COR-L47 (cell line): ENCODE measurements around the gene ACSF3.

Experiments
- DNase-seq: peaks from one replicate; lab custom pipeline; 2025; lab: John Stamatoyannopoulos, UW

The ACSF3 gene

DNA sequence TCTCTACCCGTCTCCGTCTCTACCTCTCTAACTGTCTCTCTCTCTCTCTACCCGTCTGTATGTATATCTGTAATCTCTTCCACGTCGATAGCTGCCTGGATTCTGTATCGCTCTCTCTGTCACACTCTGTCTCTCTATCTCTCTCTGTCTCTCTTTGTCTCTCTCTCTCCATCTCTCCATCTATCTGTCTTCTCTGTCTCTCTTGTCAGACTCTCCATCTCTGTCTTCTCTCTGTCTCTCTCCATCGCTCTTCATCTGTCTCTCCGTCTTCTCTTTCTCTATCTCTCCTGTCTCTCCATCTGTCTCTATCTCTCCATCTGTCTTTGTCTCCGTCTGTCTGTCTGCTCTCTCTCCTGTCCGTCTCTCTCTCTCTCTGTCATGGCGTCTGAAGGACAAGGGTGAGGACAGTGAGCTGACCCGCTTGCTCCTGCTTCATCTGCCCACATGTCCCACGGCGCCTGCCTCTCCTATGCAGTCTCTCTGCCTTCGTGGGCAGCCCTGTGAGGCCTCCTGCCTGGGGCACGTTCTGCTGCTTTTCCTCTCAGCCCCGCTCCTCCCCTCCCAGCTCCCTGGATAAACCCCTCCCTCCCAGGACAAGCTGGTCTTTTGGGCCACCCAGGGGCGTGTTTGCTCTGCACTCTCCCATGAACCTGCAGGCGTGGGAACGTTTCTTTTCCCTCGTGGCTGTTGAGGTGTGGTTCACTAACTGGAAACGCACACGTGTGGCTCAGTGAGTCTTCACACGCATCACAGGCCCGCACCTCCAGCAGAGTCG is 18.9 kb downstream of the ACSF3 start:
- no peak for DNase-seq

DNA sequence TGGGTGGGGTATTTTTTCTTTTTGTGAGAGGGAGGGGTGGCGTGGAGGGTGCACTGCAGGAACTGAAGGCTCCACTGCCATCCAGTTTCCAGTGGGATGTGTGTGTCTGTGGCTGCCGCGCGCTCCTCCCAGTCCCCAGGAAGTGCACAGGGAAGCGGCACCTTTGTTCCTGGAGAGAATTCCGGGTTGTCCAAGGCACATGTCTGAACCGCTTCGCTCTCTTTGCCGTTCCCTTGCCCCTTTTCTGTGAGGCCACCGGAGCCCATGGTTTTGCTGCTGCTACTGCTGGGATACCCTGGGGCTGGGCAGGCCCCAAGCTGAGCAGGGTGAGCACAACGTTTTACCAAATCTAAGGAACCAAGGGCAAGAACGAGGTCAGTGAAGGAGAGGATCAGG is 19.5 kb downstream of the ACSF3 start:
- no peak for DNase-seq

DNA sequence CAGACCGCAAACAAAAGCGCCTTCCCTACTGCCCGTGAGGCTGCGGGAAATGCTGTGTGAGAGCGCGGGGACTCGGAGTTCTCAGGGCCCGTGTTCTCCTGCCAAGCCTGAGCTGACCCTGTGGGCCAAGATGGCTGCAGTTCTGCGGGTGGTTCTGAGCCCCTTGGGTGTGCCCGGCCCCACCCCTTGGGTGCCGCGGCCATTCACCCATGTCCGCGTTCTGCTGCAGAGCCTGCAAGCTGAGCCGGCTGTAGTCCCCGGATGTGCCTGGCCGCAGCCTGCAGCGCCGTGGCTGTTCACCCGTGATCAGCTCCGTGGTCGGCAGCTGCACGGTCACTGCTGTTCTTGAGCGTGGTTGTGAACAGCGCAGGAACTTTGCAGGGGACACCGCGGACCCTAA is 20.0 kb downstream of the ACSF3 start:
- no peak for DNase-seq

DNA sequence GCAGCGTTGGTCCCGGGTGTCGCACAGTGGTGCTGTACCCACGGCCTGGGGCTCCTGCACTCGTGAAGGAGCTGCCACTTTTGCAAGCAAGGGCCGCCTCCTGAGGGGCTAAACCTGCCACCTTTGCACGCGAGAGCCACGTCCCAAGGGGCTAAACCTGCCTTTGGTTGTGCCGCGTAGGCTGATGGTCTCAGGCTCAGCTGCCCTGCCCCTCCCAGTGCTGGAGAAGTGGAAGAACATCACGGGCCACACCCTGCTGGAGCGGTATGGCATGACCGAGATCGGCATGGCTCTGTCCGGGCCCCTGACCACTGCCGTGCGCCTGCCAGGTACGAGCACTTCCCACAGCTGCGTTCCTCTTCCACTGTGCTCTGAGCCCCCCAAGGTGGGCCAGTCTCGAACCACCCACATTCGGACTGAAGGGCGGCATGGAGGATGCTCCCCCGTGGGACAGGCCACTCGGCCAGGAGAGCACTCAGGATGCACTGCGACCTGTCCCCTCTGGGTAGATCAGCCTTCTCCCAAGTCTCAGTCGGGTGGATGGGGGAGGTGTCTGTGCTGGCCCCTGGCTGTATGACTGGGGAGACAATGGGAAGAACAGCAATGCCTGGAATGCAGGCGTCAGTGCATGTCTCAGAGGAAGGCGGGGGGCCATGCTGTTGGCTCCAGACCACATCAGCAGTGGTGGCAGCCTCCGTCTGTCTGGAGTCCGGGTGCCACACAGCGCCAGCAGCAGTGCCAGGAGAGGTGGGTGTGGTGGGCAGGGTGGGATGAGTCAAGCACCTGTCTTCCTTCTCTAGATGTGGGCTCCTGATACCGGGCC is 20.7 kb downstream of the ACSF3 start:
- DNase-seq, result no peak

DNA sequence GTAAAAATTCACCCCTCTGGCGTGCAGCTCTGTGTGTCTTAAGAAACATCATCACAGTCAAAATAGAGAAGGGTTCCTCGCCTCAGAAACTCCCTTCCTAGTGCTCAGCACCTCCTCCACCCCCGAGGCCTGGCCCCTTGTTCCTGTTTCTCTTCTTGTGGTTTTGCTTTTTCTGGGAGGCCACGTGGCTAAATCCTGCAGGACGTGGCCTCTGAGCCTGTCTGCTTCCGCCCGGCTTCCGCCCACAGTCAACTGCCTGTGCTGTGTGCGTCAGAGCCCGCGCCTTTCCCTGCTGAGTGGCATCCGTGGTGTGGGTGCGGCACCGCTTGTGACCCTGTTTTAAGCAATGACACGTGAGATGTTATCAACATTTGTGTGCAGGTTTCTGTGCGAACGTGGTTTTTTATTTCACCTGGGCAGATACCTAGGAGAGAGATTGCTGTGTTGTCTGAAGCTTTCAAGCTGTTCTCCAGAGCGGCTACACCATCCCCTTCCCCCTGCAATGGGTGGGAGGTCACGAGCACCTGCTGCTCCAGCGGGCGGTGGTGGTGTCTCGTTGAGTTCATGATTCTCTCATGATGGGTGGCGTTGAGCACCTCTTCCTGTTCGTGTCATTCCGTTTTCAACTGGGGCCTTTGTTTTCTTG is 21.7 kb downstream of the ACSF3 start:
- no peak for DNase-seq

DNA sequence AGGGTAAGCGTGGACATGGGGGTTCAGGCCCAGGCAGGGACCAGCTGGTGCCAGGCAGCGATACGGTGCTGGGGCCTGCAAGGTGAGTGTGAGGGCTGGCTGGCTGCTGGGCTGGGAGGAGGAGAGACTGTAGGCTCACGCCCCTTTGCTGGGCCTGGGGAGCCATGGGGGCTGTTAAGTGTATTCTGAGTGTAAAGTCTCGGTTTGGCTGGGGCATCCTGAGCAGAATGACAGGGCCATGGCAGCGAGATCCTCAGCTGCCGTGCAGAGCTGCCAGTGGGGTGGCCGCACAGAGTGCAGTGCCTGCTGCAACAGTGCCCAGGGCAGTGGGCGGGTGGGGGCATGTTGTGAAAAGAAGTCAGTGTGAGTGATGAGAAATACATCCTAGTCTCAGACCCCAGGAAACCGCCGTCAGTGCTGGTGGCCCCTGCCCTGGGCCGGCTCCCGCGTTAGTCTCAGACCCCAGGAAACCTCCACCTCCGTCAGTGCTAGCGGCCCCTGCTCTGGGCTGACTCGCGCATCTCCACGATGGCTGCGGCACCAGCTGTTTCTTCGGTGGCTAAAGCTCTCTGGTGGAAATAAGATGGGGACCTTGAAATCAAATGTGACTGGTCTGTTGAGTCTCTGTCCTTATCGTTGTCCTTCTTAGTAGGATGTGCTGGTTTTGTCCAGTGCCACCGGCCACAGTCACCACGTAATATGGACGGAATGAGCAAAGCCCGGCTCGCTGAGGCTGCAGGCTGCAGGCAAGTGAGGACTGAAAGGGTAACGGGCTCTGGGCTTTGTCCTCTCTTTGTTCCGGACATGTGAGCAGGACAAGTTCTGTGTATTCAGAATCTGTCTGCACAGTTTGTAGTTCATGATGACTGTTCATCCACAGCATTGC is 22.9 kb downstream of the ACSF3 start:
- DNase-seq, result no peak

DNA sequence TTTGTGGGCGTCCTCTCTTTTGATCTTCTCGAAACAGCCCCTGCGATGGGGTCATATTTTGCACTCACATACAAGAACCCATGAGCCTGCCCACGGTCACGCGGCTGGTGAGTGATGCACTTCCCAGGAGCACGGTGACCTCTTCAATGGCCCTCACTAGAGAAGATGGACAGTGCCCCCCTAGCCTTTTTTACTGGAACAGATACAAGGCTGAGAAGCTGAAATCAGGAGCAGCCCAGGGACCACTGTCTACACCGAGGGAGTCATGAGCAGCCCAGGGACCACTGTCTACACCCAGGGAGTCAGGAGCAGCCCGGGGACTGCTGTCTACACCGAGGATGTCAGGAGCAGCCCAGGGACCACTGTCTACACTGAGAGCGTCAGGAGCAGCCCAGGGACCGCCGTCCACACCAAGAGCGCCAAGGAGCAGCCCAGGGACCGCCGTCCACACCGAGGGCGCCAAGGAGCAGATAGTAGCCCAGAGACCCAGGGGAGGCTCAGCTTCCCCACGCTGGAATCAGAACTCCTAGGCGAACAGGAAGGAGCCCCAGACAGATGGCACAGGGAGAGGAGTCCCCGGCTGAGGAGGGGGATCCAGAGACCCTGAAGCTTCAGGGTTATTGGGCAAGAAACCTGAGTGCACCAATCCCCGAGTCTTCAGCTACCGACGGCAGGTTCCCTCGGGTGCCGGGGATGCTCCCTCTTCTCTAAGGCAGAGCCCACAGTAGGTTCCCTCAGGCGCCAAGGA is 23.7 kb downstream of the ACSF3 start:
- no peak for DNase-seq

DNA sequence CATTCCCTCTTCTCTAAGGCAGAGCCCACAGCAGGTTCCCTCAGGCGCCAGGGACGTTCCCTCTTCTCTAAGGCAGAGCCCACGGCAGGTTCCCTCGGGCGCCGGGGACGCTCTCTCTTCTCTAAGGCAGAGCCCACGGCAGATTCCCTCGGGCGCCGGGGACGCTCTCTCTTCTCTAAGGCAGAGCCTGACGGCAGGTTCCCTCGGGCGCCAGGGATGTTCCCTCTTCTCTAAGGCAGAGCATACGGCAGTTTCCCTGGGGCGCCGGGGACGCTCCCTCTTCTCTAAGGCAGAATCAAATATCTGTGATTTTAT is 24.3 kb downstream of the ACSF3 start:
- DNase-seq, result no peak

DNA sequence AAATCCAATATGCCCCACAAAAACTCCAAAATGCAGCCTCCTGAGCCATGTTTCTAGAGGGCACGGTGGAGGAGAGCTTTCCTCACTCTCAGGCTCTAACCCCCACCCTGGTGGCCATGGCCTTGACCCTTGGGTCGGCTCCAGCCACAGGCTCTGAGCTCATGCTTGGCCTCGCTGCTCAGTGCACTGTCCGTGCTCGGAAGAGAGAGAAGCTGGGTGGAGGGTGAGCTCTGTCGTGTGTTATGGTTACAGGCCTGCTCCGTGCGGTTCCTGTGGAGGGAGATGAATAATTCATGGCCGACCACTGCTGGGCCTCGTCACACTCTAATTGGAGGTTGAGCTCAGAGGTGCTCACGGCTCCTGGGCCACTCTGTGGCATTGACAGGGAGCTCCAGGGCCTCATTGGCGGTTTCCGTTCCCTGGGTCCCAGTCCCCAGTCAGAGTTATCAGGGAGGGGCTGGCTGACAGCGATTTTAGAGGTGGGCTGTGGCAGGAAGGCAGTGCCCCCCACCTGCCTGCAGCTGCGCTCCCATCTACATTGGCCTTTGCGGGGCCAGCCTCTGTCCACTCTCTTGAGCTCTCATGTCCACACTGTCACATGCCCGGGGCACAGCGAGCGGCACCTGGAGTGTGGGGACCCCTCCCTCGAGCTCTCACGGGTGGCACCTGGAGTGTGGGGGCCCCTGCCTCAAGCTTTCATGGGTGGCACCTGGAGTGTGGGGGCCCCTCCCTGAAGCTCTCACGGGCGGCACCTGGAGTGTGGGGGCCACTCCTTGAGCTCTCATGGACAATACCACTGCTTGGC is 24.9 kb downstream of the ACSF3 start:
- DNase-seq, result no peak

DNA sequence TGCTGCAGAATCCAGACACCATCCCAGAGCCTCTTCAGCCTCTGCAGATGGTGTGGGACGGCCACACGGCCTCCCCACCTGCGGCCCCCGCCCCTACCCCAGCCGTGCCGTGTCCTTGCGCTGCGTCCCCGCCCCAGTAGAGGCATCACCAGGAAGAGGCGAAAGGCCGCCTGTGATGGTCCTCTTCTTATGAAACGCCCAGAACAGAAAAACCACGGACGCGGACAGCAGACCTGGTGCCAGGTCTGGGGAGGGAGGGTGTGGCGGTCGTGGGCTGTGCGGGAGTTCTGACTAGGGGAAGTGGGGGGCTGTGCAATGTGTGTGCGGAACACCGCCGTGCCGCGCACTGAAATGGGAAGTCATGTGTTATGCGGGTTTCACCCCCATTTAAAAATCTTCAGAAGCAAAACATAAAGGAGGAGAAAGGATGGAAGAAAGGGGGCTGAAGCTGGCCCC is 25.5 kb downstream of the ACSF3 start:
- DNase-seq, result no peak

DNA sequence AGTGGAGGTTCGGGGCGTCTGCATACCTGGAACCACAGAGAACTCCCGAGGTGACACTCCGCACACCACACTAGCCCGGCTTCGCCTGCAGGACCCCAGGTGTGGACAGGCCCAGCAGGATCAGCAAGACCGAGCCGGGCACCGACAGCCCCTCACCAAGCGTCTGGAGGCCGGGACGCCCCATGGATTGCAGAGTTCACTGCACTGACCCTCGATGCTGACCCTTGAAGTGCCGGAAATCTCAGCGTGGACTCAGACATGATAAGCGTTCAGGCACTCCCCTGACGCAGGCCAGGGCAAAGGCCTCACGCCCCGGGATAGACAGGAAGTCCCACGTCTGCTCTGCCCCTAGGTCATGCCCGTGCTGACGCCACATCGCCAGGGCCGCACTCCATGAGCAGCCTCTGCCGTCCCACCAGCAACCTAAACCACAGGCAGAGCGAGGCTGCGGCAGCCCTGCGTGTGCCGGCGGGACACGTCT is 26.0 kb downstream of the ACSF3 start:
- no peak for DNase-seq

DNA sequence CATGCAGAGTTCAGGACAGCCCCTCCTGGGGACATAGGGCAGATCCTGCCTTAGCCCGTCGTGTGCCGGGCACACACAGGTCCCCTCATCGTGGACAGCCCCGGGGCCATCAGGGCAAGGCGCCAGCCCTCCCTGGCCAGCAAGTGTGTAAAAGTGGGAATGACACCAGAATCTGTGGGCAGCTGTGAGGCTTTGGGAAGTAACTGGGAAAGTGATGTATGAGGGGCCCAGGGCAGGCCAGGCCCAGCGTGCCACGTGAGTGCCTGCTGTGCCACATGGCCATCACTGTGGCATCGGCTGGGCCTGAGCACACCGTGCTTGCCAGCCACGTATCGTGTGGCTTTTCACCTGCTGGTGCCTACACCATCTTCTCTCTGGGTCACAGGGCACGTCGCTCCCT is 26.6 kb downstream of the ACSF3 start:
- no peak for DNase-seq

DNA sequence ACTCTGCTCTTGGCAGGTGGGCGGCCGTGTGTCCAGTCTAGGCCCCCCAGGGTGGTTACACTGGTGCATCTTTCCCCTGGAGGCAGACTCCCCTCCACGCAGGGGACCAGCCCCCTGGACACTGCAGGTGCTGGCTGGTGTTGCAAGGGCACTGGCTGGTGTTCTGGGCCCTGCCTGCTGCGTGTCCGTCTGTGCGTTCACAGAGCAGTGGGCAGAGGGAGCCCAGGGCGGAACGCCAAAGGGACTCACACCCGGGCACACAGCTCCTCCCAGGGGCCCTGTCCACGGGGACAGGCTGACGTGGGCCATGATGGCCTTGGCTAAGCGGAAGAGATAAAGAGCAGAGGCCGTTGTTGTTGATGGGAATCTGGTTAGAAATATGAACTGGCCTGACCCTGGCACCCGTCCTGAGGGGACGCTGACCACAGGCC is 27.3 kb downstream of the ACSF3 start:
- no peak for DNase-seq

DNA sequence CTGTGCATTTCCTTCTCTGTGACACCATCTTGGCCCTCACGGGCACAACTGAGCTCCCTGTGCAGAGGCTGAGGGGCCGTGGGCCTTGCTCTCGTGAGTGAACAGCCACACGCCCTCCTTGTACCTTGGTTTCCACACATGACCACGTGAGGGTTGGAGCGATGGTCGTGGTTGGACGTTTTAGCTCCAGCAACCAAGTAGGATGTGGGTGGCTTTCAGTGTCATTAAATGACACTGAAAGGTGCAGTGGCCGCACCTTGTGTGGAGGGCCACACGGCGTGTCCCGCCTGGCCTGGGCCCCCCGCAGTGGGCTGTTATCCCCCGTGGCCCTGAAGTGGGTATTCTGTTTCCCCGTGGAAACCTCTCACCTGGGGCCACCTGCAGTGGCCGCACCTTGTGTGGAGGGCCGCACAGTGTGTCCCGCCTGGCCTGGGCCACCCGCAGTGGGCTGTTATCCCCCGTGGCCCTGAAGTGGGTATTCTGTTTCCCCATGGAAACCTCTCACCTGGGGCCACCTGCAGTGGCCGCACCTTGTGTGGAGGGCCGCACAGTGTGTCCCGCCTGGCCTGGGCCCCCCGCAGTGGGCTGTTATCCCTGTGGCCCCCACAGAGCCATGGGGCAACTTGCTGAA is 28.2 kb downstream of the ACSF3 start:
- no peak for DNase-seq

DNA sequence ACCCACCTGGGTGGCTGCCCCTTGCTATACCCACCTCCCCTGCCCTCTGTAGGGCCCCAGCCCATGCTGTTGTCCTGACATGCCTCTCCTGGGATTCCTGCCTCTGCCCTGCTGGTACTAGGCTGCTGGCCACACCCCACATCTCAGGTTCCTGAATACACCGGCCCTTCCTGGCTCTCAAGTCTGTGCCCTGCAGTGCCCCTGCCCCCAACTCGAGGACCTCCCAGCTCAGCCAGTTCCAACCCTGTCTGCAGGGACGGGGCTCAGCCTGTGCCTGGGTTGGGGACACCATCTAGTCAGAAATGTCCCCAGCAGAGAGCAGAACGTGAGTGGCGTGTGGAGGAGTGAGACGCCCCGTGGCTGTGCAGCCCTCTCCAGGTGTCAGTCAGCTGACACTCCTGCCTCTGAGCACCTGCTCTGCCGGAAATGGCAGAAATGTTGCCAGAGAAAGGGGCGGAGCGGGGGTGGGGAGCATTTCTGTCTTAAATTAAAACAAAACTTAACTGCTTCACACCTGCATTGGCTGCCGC is 28.7 kb downstream of the ACSF3 start:
- peak; percentile 92 for DNase-seq

DNA sequence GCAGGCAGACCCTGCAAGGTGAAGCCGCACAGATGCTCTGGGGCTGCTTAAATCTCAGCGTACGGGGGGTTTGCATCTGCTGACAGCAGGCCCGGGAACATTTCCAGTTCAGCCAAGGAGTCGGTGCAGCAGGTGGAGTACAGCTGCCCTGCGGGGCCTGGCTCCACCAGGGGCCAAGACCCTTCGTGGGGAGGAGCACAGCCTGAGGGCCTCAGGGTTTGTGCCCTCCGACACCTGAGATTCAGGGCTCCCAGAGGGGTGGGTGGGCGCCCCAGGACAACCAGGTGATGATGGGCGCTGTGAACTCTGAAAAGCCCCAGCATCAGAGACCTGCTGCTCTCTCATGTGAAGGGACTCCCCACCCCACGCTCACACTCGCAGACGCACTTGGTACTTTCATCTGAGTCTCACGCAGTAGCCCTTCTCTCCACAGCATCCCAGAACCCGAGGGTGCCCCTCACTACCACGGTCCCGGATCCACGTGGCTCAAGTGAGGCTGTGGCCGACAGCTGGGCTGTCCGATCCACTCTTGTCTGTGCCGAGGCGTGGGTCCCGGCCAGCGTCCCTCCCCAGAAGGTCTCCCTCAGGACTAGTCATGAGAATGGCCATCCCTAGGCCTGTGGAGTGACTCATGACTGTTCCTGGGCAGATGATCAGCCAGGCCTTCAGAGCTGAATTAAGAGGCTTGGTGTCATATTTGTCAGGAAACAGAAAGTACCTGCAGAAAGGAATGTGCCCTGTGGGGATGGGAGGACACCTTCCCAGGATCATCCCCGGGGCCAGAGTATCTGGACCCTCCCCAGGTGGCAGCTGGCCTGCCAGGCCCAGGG is 29.6 kb downstream of the ACSF3 start:
- DNase-seq, result no peak

DNA sequence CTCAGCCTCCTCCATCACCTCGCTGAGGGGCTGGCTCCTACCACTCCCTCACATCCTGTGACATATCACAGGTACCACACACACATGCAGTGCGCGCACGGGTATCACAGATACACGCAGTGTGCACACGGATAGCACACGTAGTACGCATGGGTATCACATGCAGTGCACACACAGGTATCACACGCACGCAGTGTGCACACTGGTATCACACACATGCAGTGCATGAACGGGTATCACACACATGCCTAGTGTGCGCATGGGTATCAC is 30.1 kb downstream of the ACSF3 start:
- DNase-seq, result no peak

DNA sequence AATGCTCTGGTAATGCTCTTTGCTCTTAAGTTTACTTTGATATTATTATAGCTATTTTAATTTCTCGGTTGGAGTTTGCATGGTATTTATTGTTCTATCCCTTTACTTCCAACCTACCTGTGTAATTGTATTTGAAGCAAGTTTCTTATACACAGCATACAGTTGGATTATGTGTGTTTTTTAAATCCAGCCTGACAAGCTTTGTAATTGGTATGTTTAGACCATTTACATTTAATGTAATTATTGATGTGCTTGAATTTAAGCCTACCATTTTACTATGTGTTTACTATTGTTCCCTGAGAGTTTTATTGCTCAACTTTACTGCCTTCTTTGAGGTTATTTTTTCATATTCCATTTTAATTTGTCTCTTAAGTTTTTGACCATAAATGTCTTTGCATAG is 35.7 kb downstream of the ACSF3 start:
- DNase-seq, result no peak

DNA sequence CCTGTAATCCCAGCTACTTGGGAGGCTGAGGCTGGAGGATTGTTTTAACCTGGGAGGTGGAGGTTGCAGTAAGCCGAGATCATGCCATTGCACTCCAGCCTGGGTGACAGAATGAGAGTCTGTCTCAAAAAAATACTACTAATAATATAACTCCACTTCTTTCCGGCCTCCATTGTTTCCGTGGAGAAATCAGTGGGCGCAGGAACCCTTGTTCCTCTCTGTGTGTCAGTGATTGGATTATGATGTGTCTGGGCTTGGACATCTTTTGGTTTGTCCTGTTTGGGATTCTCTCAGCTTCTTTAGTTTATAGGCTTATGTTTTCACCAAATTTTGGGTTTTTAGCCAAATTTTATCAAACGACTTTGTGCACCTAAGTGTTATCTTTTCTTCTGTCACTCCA is 36.8 kb downstream of the ACSF3 start:
- DNase-seq, result no peak
